ENCODE results near the gene LTO1.
"Not testable (repeated sequence)": the region's sequence is repeated elsewhere in the genome, so short reads cannot be mapped to it uniquely, and the experiment has no call there.

- TF ChIP-seq RB1 (IDR thresholded peaks at IDR 0.05; ENCODE audit: borderline replicate concordance); E4F1 (IDR thresholded peaks at IDR 0.05; ENCODE audit: borderline replicate concordance, partially characterized antibody); CTCF (IDR thresholded peaks at IDR 0.05 in 2 of 3, conservative IDR thresholded peaks at IDR 0.05 in 1 of 3; ENCODE audit: control insufficient read depth in 2 of 3, extremely low read depth in 1 of 3, insufficient read depth in 1 of 3, low read depth in 3 of 3, low read length in 3 of 3); SMC3 (IDR thresholded peaks at IDR 0.05; ENCODE audit: borderline replicate concordance, low read length); CBX3 (IDR thresholded peaks at IDR 0.05; ENCODE audit: borderline replicate concordance, low read depth); CHD4 (IDR thresholded peaks at IDR 0.05); YY1 (IDR thresholded peaks at IDR 0.05; ENCODE audit: low read depth, low read length); ZBTB33 (IDR thresholded peaks at IDR 0.05); FOXK2 (IDR thresholded peaks at IDR 0.05); POLR2A (IDR thresholded peaks at IDR 0.05; ENCODE audit: low read depth, low read length): not testable (repeated sequence)
Measured at GRCh38 chr11:69687969-69688771, 13.0 kb upstream of the LTO1 start.
